ENCODE measurements around the gene DOC2A.
"Not testable (repeated sequence)": the region's sequence is repeated elsewhere in the genome, so short reads cannot be mapped to it uniquely, and the experiment has no call there.

The DOC2A gene

DNA sequence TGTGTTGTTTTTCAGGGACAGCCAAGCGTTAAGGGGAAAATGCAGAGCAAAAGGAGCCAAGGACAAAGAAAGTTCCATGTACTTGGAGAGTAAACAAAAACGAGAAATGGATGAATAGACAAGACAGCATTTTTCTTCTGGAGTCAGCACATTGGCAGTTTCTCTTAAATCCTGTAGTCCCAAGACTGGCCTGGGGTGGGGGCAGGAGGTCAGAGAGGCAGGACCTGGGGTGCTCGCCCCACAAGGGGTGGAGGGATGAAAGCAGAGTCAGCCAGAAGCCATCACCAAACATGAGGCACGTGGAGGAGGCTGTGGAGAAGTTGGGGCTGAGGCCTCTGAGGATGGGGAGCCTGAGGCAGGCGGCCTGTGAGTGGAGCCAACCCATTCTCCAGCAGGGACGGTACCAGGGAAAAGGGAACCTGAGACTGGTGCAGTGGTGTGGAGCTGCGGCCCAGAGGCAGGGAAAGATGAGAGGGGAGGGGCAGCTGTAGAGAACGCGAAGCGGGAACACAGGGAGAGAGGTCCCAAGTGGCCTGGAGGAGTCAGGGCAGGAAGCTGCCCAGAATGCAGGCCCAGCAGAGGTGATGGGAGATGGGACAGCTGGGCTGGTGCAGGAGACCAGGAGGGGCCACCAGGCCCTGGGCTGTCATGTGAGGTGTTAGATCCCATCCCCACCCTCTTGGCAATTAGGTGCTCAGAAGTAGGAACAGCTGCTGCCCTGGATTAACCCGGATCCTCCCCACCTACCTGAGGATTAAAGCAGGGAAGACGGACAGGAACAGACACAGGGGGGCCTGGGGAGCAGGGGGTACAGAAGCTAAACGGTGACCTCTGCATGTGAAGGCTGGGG, 17.0 kb upstream of the DOC2A start:
- DNase-seq (ENCODE audit: low spot score) = no peak

DNA sequence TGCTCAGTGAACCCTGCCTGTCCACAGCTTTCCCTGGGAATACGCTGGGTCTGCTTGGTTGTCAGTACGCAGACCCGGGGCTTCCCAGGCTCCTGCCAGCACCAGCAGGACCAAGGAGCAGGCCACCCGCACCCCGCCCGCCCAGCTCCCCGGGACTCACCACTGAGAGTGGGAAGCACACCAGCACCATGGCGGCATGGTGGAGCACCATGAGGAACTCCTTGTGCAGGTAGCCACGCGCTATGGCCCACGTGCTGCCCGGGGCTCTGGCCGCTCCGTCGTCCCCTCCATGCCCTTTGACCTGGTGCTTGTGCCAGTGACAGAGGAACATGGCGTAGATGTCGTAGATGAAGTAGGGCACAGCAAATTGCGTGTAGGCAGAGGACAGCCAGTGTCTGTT, 15.6 kb upstream of the DOC2A start:
- DNase-seq (ENCODE audit: low spot score) = no peak

DNA sequence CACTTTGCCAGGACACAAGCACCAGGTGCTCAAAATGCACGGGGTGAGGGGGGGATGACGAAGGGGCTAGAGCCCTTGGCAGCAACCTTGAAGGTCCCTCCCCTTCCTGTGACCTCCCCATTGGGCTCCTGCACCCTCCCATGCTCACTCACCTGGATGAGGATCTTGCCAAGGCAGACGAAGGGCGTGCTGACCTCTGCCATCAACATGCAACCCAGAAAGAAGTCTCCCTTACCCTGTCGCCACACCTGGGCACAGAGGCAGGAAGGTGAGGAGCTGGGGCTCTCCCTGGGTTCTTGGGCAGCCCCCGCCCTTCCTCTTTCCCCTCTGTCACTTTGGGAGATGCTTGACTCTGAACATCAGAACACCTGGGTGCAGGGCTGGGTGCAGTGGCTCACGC, 14.7 kb upstream of the DOC2A start:
- DNase-seq (ENCODE audit: low spot score) = no peak

DNA sequence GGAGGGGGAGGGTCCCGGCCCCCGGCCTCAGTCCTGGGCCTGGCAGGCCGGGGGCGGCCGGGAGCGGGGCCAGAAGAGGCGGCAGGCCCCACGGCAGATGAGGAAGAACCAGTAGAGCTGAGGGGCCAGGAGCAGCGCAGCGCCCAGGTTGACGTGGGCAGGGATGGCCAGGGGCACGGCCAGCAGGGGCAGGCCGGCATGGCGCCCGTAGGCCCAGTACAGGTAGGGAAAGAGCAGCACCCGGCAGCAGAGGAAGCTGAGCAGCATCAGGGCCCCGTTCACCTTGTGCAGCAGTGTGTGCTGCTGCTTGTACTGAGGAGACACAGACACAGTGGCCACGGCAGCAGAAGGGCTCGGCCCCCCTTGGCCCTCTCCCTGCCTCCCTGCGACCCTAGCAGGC, 14.3 kb upstream of the DOC2A start:
- DNase-seq (ENCODE audit: low spot score) = no peak

DNA sequence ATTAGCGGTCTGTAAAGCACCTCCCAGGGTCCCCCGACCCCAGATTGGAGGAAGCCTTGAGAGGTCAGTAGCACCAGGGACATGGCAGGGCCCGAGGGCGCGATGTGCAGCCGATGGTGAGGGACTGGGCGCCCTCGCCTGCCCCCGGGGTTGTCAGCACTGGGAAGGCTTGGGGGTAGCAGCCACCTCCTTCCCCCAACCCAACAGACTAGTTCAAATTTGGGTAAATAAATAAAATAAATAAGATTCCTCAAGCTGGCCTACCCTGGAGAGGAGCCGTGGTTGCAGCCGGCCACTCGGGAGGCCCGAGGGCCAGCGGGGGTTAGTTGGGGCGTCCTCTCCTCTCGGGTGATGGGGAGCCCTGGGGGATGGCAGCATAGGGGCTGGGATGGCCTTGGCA, 13.6 kb upstream of the DOC2A start:
- DNase-seq (ENCODE audit: low spot score) = no peak

DNA sequence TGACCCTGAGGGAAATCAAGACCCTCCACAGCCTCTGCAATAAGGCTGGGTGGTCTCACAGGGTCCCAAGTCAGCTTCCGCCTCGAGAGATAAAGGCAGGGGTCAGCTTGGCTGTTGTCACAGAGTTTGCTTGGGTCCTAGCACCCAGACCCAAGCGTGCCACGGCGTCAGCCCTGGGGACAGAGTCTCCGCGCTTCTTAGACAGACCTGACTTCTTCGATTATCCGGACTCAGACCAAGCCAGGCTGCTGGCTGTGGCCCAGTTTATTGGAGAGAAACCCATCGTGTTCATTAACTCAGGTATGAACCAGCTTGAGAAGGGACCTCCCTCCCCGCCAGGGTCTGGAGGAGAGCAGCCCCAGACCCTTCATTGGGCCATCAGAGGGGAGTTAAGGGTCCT, 12.8 kb upstream of the DOC2A start:
- DNase-seq (ENCODE audit: low spot score) = no peak

DNA sequence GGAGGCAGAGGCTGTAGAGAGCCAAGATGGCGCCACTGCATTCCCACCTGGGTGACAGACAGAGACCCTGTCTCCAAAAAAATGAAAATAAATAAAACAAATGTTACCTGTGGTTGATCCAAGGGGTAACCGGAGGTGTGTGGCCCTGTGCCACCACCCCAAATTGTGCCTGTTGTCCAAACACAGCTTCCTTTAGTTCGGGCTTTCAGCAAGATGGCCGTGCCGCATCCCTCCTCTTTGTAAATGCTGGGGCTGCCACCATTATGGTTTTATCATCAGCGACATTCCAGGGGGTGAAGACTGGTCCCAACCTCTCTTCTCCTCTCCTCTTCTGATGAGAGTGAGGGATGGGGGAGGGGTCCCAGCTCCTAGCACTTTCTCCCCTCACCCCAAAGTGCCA, 12.1 kb upstream of the DOC2A start, which contains the start of gene C16orf92:
Gene C16orf92 (plus strand): TSS at position 312 of the 400 bp plus-strand sequence. CDS start 143 bp downstream, outside the sequence.
- DNase-seq (ENCODE audit: low spot score) = no peak

DNA sequence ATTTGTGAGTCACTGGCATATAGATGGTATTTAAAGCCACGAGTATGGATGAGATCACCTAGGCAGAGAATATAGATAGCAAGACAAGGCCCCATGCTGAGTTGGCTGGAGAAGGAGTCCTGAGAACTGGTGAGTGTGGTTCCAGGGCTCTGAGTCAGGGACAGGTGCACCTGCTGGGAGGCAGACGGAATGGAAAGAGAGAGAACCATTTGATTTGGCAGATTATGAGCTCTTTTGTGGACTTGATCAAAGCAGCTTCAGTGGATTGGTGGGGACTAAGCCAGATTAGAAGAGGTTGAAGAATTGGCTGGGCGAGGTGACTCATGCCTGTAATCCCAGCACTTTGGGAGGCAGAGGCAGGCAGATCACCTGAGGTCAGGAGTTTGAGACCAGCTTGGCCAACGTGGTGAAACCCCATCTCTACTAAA, 7.9 kb upstream of the DOC2A start:
- no peak for DNase-seq (ENCODE audit: low spot score)

DNA sequence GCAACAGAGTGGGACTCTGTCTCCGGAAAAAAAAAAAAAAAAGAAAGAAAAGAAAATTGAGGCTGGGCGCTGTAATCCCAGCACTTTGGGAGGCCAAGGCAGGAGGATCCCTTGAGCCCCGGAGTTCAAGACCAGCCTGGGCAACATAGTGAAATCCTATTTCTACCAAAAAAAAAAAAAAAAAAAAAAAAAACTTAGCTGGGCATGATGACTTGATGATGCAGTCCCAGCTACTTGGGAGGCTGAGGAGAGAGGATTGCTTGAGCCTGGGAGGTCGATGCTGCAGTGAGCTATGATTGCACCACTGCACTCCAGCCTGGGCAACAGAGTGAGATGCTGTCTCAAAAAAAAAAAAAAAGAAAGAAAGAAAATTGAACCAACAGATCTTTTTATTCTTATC, 7.1 kb upstream of the DOC2A start:
- not testable (repeated sequence) for DNase-seq (ENCODE audit: low spot score)

DNA sequence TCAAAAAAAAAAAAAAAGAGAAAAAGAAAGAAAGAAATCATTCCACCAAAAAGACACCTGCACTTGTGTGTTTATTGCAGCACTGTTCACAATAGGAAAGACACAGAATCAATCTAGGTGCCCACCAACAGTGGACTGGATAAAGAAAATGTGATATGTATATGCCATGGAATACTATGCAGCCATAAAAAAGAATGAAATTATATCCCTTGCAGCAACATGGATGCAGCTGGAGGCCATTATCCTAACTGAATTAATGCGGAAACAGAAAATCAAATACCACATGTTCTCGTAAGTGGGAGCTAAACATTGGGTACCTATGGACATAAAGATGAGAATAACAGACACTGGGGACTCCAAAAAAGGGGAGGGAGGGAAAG, 6.4 kb upstream of the DOC2A start:
- no peak for DNase-seq (ENCODE audit: low spot score)

DNA sequence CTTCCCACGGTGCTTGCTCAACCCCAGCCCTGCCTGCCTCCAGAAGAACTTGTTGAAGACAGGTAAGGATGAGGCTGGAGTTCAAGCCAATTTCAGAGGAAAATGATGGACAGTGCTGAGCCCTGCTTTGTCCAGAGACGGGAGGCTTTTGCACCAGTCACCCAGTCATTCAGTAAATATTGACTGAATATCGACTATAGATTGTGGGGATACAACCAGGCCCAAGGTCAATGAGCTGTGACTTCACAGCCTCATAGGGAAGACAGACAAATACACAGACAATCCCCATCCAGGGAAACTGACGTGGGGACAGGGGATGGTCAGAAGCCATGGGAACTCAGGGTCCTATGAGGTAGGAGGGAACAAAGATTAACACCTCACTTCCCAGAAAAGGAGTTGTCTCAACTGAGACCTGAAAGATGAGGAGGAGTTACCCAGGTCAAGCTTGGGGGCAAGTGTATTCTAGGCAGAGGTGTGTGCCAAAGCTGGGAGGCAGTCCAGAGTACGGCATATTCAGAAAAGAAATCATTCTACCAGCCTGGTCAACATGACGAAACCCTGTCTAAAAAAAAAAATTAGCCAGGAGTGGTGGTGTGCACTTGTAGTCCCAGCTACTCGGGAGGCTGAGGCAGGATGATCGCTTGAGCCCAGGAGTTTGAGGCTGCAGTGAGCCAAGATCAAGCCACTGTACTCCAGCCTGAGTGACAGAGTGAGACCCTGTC, 5.9 kb upstream of the DOC2A start:
- no peak for DNase-seq (ENCODE audit: low spot score)

DNA sequence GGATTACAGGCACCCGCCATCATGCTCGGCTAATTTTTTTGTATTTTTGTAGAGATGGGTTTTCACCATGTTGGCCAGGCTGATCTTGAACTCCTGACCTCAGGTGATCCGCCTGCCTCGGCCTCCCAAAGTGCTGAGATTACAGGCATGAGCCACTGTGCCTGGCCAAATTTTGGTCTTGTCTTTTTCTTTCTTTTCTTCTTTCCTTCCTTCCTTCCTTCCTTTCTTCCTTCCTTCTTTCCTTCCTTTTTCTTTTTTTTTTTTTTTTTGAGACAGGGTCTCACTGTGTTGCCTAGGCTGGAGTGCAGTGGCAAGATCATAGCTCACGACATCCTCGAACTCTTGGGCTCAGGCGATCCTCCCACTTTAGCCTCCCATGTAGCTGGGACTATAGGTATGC, 4.6 kb upstream of the DOC2A start:
- DNase-seq (ENCODE audit: low spot score) = not testable (repeated sequence)

DNA sequence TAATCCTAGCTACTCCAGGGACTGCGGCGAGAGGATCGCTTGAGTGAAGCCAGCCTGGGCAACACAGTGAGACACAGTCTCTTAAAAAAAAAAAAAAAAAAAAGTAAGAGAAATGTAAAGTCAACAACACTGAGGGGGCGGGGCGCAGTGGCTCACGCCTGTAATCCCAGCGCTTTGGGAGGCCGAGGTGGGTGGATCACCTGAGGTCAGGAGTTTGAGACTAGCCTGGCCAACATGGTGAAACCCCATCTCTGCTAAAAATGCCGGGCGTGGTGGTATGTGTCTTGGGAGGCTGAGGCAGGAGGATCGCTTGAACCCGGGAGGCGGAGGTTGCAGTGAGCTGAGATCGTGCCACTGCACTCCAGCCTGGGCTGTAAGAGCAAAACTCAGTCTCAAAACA, 1.8 kb upstream of the DOC2A start:
- not testable (repeated sequence) for DNase-seq (ENCODE audit: low spot score)

DNA sequence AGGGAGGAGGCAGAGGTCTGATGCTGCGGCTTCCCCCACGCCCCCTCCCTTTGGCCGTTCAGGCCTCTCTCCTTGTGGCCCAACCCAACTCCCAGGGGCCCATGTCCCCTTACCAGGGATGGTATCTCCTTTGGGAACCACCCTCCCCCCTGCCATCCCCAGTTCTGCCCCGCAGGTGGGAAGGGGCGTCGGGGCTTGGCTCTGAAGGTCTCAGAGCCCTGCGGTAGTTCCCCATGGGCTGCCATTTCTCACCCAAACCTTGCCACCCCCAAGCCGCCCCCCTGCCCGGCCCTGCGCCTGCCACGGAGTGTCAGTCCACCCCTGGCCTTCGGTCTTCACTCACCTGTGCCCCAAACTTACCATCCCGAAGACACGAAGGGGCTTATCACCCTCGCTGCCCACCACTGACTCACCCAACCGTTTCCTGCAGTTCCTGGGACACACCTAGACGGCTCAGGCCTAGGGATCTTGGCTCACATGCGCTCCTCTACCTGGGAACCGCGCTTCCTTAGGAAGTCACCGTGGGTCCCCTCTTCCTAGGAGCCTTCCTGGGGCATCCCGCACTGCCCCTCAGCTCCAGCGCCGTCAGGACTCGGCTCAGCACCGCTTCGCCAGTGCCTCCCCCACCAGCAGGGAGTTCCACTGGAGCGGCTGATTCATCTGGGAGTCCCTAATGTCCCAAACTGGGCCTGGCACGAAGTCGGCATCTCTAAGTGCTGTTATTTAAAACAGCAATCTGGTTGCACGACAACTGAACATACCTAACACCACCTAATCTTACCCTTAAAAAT, 1.1 kb upstream of the DOC2A start:
- no peak for DNase-seq (ENCODE audit: low spot score)

DNA sequence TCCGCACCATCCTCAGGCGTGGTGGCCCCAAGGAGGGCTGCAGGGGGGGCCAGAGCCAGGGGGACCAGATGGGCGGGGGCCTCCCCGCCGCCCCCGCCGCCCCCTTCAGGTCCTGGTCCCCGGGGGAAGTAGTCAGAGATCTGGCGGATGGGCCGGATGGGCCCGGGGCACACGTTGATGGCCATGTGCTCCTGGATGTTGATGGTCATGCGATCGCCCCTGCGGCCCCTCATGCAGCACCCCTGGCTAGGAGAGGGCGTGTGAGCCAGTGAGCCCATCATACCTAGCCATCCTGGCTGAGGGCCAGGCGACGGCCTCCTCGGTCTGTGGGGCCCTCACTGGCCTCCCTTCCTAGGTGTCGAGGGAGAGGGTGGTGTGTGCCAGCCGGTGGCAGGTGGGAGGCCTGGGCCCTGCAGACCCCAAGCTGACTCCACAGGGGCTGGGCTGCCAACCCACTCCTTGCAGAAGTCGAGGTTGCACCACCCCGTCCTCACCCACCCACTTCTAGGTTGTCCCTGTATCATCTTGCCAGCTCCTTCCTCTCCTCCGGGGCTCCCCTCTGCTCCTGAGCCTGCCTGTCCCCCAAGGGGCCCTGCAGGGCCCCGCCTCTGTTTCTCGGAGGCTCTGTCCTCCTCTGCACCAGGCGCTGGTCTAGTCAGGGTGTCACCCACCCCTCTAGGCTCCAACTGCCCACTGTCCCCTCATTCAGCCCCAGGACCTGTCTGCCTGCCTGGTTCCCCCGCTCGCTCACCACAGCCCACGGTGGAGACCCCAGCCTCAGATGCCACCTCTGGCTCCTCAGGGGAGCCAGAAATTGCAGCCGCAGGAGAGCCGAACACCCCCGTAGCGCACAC, 610 bp downstream of the DOC2A start:
- DNase-seq (ENCODE audit: low spot score) = no peak

DNA sequence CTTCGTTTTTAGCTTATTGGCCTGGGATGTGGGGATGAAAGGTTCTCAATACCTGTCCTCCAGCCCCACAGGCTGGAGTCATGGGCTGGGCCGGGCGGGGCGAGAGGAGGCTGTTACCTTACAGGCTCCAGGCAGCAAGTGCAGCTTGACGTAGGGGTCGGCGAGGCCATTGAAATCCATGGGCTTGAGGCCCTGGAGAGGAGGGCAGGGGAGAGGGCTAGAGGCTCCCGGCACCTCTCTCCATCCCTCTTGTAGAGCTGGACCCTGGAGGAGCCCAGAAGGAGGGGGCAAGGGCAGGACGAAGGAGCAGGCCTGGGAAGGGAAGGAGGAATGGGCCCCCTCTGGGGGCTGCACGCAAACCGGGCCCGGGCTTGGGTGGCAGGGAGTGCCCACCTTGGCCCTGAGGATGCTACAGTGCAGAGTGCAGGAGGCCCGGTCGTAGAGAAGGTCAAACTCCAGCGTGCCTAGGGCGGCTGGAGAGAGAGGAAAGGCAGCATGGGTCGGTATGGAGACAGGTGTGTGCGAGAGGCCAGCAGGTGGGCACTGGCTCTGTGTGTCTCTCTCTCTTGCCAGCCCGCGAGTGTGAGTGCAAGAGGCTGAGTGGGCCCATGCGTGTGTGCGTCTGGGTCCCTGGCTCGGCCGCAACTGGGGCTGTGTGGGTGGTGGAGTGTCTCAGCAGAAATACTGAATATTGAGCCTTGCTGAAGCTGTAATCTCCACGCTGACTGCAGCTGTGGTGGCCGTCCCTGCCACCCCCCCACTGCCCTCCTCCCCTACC, 1.6 kb downstream of the DOC2A start:
- no peak for DNase-seq (ENCODE audit: low spot score)

DNA sequence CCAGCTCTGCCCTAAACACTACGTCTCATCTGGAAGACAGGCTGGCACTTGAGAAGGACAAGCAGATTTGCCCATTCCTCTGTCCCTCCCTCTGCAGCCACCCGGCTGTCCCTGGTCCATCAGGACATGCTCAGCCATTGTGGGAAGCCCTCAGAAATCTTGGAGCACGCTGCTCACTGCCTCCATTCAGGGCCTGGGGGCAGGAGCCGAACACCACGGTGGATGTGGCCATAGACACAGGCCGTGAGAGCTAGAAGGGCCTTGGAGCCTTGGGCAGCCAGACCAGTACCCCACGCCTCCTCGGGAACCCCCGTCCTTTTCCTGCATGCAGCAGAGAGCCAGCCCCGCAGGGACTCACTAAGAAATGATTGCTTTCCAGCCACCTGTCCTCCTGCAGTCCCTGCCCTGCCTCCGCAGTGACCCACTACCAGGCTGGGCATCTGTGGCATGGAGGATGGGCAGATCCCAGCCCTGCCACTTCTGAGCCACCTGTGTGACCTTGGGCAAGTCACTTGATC, 3.4 kb downstream of the DOC2A start:
- no peak for DNase-seq (ENCODE audit: low spot score)

DNA sequence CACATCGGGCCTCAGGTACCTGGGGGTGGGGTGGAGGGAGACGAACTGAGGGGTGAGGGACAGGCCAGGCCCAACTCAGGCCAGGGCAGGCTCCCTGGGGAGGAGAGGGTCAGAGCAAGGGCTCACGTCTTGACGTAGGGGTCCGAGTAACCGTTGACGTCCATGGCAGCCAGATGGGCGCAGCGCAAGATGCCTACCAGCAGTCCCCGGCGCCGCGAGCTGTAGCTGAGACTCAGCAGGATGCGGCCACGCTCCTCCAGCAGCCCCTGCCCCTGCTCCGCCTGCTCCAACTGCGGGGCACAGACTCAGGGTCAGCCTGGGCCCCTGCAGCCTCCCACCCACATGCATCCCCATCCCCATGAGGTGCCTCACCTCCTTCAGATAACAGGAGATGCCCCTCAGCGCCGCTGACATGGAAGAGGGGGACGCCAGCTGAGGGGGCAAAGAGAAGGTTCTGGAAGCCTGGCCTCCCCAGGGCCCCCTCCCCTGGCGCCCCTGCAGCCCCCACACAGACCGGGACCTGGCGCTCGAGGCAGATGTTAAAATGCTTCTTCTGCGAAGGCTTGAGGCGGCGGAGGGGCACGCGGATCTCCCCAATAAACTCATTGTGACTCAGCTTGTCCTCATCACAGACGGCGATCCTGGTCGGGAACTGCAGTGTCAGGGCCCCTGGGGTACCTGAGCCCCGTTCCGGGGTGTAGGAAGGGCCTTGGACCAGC, 4.0 kb downstream of the DOC2A start:
- no peak for DNase-seq (ENCODE audit: low spot score)

DNA sequence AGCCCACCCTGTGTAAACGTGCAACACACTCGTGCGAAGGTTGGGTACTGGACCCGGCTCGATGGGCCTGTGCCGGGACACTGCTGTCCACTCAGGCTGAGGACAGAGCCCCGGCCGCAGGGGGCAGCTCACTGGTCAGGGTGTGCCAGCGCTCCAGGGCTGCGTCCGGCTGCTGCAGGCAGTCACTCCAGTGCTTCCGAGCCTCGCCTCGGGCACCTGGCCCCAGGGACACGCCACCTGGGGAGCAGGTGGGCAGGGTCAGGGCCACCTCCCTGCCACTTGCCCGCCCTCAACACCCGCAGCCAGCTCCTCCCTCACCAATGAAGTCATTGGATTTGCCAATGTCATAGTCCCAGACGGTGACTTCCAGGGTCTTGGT, 4.7 kb downstream of the DOC2A start:
- no peak for DNase-seq (ENCODE audit: low spot score)

Measured in HuH-7.5 (cell line).